HG03558 (cell line): Measurements from ENCODE around the gene SKIC2.
"Not testable (repeated sequence)": the region's sequence is repeated elsewhere in the genome, so short reads cannot be mapped to it uniquely, and the experiment has no call there.

ENCODE experiments used
- ATAC-seq: cut with Tn5 transposase; IDR thresholded peaks from one replicate; pipeline ENCODE4 v1.9.1; 2021; ENCODE audit warnings: moderate number of reproducible peaks; ENCODE audit not compliant: unreplicated experiment; ENCODE audit errors: extremely low read depth

The SKIC2 gene

GRCh38 chr6:32002546-32003268, 43.7 kb downstream of the SKIC2 start:
- not testable (repeated sequence) for ATAC-seq

GRCh38 chr6:32003301-32003700, 44.3 kb downstream of the SKIC2 start:
- not testable (repeated sequence) for ATAC-seq

- not testable (repeated sequence) for ATAC-seq
Observed at GRCh38 chr6:32004393-32004792, 45.4 kb downstream of the SKIC2 start.

- not testable (repeated sequence) for ATAC-seq
Observed at GRCh38 chr6:32004864-32005537, 46.0 kb downstream of the SKIC2 start.

GRCh38 chr6:32005538-32005880, 46.5 kb downstream of the SKIC2 start:
- not testable (repeated sequence) for ATAC-seq

GRCh38 chr6:32005991-32006529, 47.1 kb downstream of the SKIC2 start:
- not testable (repeated sequence) for ATAC-seq

- not testable (repeated sequence) for ATAC-seq
Observed at GRCh38 chr6:32007086-32007485, 48.1 kb downstream of the SKIC2 start.

GRCh38 chr6:32008037-32008436, 49.1 kb downstream of the SKIC2 start:
- not testable (repeated sequence) for ATAC-seq

GRCh38 chr6:32008616-32009015, 49.6 kb downstream of the SKIC2 start:
- ATAC-seq: not testable (repeated sequence)

- not testable (repeated sequence) for ATAC-seq
Observed at GRCh38 chr6:32009537-32009936, 50.6 kb downstream of the SKIC2 start.

- ATAC-seq: not testable (repeated sequence)
Observed at GRCh38 chr6:32010856-32011530, 52.0 kb downstream of the SKIC2 start.

- not testable (repeated sequence) for ATAC-seq
Observed at GRCh38 chr6:32012941-32013617, 54.1 kb downstream of the SKIC2 start.

- ATAC-seq: not testable (repeated sequence)
Observed at GRCh38 chr6:32013738-32014137, 54.8 kb downstream of the SKIC2 start.

GRCh38 chr6:32014547-32014946, 55.6 kb downstream of the SKIC2 start, which contains the start of gene C4B:
Gene C4B (plus strand): TSS chr6:32014795. CDS start chr6:32014846, 51 bp downstream.
- not testable (repeated sequence) for ATAC-seq
